Renal pelvis (tissue), 4 donors: ENCODE measurements around the gene HECTD4. TPM values are rescaled to one million over a fixed set of nuclear protein-coding genes. Genes with fewer than 3 reads are reported as not detected.
"Not testable (repeated sequence)": the region's sequence is repeated elsewhere in the genome, so short reads cannot be mapped to it uniquely, and the experiment has no call there.

Experiments used
- DNase-seq: peaks from one replicate; pipeline ENCODE4 v3.0.0-alpha.2; 2013
- polyA plus RNA-seq, 3 donors: library from polyadenylated mRNA; unstranded; fragments of 120-200 nt; gene quantifications; one replicate each; pipeline ENCODE4 v1.2.1, GENCODE V29; 2013; ENCODE audit not compliant: insufficient read length in 3 of 3

HECTD4 gene
- polyA plus RNA-seq, 3 donors = 39.4 to 66.7 (median 63.8) TPM

DNA sequence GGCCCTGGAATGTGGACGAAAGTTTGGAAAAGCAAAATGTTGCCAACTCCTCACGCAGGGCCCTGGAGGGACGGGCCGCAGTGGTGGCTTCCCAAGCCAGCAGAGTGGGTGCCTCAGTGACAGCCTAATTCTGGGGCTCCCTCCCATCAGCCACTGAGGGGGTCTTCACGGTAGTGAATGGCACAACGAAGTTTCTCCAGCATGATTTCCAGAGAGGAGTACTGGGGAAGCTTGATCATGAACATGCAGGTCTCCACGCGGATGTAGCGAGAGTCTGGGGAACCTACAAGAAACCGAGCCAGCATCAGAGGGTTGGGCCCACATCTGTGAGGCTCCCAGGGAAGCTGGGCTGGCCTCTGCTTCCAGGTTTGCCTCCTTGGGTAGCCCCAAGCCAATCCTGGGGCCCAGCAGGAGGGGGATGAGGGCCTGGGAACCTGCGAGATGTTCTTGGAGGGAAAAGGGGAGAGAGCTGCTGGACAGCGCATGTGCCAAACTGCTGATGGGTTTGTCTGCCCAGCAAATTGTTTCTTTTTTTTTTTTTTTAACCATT, 219.9 kb downstream of the HECTD4 start:
- no peak for DNase-seq

DNA sequence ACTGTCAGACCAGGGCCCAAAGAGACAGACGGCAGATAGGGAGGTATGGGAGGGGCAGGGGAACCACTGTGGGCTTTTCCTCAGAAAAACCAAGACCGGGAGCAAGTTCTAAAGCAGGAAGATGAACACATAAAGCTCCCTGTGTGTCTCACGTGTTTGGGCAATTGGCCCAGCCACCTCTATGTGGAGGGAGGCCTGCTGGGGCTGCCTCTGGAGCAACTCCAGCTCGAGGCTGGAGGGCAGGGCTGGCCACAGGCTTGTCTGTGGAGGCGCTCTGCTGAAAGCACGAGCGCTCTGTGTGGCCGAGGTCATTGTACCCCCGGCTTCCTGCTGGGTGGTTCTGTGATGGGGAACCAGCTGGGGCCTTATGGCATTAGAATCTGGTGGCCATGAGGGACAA, 220.5 kb downstream of the HECTD4 start:
- no peak for DNase-seq

DNA sequence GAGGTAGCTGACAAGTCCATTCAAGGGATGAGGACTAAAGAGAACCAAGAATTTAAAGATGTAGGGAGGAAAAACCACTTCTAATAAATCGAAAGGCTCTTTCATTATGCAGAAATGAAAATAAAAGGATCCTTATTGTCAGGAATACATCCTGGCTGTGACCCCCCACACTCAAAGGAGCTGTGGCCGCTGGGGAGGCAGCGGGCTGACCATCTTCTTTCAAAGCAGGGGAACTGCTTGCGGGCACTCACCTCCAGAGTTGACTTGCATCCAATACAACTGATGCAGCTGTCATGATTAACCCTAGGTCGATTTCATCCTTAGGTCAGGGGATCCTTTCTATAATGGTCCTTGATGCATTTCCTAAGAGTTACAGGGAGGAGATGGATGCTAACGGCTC, 221.6 kb downstream of the HECTD4 start:
- DNase-seq = no peak

DNA sequence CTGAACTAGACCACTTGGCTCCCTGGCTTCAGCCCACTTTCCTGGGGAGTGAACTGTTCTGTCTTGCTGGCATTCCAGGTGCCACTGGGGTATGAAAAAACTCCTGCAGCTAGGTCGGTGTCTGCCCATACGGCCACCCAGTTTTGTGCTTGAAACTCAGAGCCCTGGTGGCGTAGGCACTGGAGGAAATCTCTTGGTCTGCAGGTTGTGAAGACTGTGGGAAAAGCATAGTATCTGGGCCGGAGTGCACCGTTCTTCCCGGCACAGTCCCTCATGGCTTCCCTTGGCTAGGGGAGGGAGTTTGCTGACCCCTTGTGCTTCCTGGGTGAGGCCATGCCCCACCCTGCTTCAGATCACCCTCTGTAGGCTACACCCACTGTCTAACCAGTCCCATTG, 223.1 kb downstream of the HECTD4 start:
- no peak for DNase-seq

GRCh38 chr12:112158461-112159145, 223.6 kb downstream of the HECTD4 start:
- not testable (repeated sequence) for DNase-seq

- peak; percentile 49 for DNase-seq
These were observed 228.4 kb downstream of the HECTD4 start for GRCh38 chr12:112153893-112154219.

- DNase-seq = no peak
These were observed 228.9 kb downstream of the HECTD4 start for GRCh38 chr12:112153181-112153892.

- no peak for DNase-seq
These were observed 230.3 kb downstream of the HECTD4 start for GRCh38 chr12:112151766-112152541.

DNA sequence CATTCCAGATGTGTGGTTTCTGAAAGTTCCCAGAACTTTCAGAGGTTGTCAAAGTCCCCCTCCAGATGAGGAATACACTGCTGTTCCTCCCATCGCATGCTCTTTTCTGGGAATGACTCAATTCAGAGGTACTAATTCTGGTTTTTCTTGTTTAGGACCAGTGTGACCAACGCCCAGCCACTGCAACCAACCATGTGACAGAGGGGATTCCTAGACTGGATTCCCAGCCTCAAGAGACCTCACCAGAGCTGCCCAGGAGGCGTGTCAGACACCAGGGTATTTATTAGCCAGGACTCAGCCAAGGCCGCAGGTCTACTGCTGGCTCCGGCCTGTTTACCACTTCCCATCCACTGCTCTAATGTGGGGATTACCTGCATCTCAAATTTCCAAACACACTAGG, 232.6 kb downstream of the HECTD4 start:
- DNase-seq = no peak

DNA sequence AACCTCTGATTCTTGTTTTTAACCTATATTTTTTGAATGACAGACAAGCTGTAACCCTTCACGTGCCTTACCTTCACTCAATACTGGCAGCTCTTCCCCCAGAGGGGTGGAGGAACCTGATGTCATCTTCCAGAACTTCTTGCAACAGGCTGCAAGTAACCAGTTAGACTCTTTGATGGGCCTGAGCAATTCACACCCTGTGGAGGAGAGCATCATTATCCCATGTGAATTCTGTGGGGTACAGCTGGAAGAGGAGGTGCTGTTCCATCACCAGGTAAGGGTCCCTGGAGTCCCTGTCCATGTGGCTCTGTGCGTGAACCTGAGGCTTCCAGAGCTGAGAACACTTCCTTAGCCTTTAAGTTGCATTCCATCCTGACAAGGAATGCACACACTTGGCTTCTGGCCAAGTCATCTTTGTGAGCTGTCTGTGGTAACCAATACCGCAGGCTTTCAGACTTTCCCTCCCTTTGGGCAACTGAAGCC, 234.2 kb downstream of the HECTD4 start:
- DNase-seq = no peak

DNA sequence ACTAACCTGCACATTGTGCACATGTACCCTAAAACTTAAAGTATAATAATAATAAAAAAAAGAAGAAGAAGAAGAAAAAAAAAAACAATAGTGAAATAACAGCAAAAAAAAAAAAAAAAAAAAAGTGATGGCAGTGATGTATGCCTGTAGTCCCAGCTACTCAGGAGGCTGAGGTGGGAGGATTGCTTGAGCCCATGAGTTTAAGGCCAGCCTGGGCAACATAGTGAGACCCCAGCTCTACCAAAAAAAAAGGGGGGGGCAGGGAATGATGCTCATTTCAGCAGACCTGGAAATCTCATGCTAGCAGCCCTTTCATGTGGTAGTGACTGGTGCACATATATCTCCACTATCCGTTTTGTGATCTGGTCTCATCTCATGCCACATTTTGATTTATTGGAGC, 236.1 kb downstream of the HECTD4 start:
- DNase-seq = no peak

GRCh38 chr12:112140728-112141127, 241.5 kb downstream of the HECTD4 start:
- no peak for DNase-seq

DNA sequence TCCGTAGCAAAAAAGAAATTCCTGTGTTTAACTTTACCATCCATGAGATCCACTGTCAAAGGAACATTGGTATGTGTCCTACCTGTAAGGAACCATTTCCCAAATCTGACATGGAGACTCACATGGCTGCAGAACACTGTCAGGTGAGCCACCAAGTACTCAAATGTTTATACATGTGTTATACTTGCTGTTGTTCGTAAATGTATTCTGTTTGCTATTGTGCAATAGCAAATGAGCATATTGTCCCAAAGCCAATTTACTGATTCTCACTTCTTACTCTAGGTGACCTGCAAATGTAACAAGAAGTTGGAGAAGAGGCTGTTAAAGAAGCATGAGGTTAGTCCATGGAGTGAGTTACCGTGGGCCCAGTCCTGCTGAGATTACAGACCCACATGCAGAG, 247.5 kb downstream of the HECTD4 start:
- DNase-seq = no peak

- no peak for DNase-seq
These were observed 248.8 kb downstream of the HECTD4 start for GRCh38 chr12:112133418-112133817.

DNA sequence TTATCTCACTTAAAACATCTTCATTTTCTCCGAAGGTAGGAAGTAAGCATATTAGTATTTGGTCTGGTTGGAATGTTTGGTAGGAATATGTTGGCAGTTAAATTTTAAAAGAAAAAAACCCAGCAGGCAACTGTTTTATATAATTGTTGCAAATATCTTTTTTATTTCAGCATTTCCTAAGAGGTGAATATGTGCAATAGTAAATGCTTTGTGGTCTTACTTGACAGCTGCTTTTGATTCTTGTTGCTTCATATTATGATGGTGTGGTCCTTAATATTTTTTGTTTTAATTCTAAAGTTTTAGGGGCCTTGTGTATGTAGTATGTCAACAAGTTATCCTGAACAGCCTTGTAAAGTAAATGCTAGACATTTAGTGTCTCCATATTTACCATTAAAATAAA, 250.5 kb downstream of the HECTD4 start:
- no peak for DNase-seq

DNA sequence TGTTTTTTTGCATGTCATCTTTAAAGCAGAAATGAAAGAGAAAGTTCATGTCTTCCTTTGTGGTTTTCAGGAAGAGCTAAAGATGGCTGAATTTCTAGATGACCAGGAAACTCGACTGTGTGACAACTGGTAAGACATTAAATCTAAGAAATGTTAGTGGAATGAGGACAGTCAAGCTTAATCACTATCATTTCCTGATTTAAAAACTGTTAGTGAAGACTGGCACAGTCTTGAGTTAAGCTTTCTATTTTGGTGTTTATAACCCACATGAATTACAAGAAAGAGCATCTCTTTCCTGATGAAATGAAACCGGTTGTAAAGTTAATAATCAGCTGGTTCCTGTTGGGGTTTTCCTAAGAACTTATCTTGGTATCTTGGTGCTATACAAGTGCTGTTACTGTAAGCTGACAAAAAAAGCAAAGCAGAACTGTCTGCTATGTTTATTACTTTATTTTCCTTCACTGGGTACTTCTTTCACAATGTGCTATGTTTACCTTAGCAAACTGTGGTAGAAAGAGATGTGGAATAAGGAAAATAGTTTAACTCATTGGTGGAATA, 251.7 kb downstream of the HECTD4 start:
- no peak for DNase-seq

GRCh38 chr12:112126911-112127310, 255.3 kb downstream of the HECTD4 start:
- DNase-seq = no peak

DNA sequence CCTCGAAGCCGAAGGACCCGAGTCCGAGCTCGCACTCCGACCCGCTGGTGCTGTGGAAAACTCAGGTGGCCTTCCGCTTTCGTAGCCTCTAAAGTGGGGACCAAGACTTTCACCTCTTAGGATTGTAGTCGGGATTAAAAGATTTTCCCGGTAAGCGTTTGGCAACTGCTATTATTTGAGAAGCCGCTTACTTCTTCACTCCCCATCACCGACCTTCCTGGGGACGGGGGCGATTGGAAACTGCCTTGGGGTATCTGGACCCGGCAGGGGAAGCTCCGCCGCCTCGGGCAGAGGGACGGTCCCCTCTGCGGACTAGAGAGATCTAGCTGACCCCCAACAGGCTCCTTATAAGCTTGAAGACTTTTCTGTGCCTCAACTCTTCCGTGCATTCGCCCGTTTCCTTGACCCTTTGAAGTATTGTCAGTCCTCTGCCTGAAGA, 256.2 kb downstream of the HECTD4 start:
- no peak for DNase-seq

DNA sequence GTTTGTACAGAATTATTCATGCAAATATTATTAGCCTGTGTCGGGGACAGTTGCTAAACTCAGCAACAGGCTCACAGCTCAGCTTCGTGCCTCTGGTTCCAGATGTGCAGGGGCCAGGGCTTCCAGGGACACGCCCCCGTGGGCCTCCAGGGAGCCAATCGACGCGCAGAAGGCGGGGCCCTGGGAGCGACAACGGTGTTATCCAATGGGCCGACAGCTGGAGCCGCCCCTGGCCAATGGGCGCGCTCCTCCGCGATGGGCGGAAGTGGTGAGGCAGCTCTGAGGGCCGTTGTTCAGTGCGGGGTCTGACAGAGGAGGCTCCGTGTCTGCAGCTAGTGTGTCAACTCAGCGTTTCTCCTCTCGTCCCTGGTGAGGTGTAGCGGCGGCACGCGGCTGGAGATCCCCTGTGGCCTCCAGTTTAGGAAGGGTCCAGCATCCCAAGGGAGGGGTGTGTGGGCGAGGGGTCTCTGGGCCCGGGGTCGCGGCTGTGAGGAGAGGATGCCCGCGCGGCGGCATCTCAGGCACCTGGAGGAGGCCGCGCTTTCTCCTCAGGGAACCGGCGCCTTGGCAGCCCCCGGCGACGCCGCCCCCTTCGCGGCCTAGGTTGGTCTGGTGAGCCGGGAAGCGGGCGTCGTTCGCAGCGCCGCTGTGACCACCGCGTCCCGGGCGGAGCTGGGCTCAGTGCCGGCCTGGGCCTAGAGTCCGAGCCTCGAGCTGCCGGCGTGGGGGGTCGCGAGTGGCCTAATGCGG, 256.8 kb downstream of the HECTD4 start, which contains the start of gene TRAFD1:
TSS of gene TRAFD1 (plus strand) at position 311 of the 750 bp plus-strand sequence. CDS start 4,963 bp downstream, outside the sequence.
- peak; percentile 97 for DNase-seq

GRCh38 chr12:112124918-112125249, 257.3 kb downstream of the HECTD4 start:
- DNase-seq = no peak
